Thoracic aorta endothelial cell (primary cell): ENCODE results near the gene RLBP1. TPM values are rescaled to one million over a fixed set of nuclear protein-coding genes. Genes with fewer than 3 reads are reported as not detected.

Experiments
- total RNA-seq: library from RNA; depleted of rRNA; stranded (reverse); fragments of >200 nt; gene quantifications from 2 replicates; pipeline ENCODE4 v1.2.3, GENCODE V29; 2012

RLBP1 gene
- total RNA-seq: not detected in 2 replicates

DNA sequence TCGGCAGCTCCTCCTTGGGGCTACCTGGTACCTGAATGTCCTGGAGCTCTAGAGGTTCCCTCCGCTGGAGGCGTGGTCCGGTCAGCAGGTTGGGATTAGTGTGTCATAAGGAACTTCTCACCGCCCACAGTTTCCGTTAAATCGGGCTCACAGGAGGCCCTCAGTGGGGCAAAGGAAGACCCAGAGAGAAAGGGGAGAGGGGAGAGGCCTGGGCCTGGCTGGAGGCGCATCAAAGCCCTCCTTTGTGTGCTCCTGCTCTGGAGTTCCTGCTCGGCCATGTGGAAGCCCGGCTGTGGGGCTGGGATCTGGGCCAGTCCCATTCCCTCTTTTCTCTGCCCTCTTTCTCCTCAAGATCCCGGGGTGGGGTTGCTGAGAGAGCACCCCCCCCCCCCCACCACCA, at the start of gene RLBP1:
RLBP1 (minus strand) TSS at position 37 of the 400 bp plus-strand sequence. CDS start 2,604 bp downstream, outside the sequence.

DNA sequence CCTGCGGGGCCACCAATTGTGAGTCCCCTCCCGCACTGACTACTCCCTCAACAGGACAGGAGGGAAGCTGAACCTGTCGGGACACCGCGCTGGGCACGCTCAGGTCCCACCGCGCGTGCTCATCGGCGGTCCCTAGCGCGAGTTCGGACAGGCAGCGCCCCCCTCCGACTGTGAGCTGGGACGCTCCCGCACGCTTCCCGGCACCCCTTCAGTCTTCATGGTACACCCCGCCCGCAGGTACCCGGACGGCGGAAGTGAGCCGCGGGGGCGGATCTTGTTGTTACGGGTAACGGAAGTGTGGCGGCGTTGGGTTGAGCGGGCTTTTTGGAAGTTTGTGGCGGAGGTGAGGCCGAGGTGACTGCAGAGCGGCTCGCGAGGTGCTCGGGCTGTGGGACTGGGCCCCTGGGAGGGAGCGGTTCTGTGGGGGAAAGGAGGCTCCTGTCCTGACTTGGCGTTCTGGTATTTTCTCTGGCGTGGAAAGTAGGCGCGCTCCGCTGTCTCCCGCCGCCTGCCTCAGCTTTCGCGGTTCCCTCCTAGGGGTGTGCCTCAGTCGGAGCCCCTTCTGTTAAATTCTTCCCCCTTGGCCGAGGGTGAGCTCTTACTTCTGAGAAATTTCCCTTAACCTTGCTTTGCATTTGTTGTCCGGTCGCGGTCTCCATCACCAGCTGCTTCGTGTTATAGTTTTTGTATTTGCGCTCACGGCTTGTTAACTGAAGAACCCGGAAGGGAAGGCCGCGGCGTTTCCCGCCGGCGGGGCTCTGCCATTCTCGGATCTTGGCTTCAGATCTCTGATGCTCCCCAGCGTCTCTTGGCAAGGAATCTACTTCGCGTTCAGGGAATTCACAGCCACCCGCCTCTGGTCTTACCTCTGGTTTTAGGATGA, 22.6 kb upstream of the RLBP1 start, which contains the start of gene FANCI:
FANCI (plus strand) TSS at position 289 of the 883 bp plus-strand sequence. CDS start 3,669 bp downstream, outside the sequence.

Other genes starting within 250 kb of the RLBP1 start
- 53.7 and 82.5 TPM in 2 replicates for gene ABHD2, start 133.1 kb downstream of the RLBP1 start, total RNA-seq
- 63.3 and 82.3 TPM in 2 replicates for gene FANCI, start 22.4 kb upstream of the RLBP1 start, total RNA-seq
- gene POLG, start 113.2 kb upstream of the RLBP1 start, total RNA-seq: 76.1 and 91.8 TPM in 2 replicates